HL-60 (cell line): Measurements from ENCODE around the gene COMMD4.
"Not testable (repeated sequence)": the region's sequence is repeated elsewhere in the genome, so short reads cannot be mapped to it uniquely, and the experiment has no call there.

ENCODE experiments used
- DNase-seq, 2 experiments: peaks; one replicate each; pipeline ENCODE4 v3.0.0-alpha.2; 2010 to 2020; ENCODE audit warnings: low read depth in 1 of 2, low spot score in 1 of 2
- H3K27ac ChIP-seq: fragments of 250-450 bp; sonication (Bioruptor Pico); replicated peaks from 2 replicates; pipeline ENCODE4 v1.5.1; 2020; ENCODE audit warnings: mild to moderate bottlenecking, moderate library complexity
- H3K27me3 ChIP-seq: fragments of 250-450 bp; sonication (Bioruptor Pico); 2 replicates; pipeline ENCODE4 v1.5.1; 2021; ENCODE audit warnings: mild to moderate bottlenecking, moderate library complexity; ENCODE audit not compliant: insufficient read depth, poor library complexity, severe bottlenecking
- H3K4me3 ChIP-seq: replicated peaks from 2 replicates; pipeline ENCODE4 v1.5.1; 2011; ENCODE audit warnings: mild to moderate bottlenecking, control low read depth, low read length; ENCODE audit not compliant: insufficient read depth
- GABPA ChIP-seq: IDR thresholded peaks from 2 replicates; pipeline ENCODE4 v1.6.1; 2012; ENCODE audit warnings: low read depth
- POLR2AphosphoS5 ChIP-seq: IDR thresholded peaks from 2 replicates; pipeline ENCODE4 v1.6.1; 2012; ENCODE audit warnings: low read depth
- REST ChIP-seq: IDR thresholded peaks from 2 replicates; pipeline ENCODE4 v1.6.1; 2012; ENCODE audit warnings: low read depth; ENCODE audit not compliant: insufficient replicate concordance
- SPI1 ChIP-seq: IDR thresholded peaks from 2 replicates; pipeline ENCODE4 v1.6.1; 2012; ENCODE audit warnings: low read depth, mild to moderate bottlenecking, borderline replicate concordance
- TF ChIP-seq, protein P1 (sequence below): IDR thresholded peaks from one replicate; pipeline ENCODE4 v1.5.1; 2011; ENCODE audit warnings: low read length, control low read depth, inconsistent platforms; ENCODE audit not compliant: insufficient read depth

The COMMD4 gene

GRCh38 chr15:75328493-75329314 is 7.2 kb upstream of the COMMD4 start:
- Histone ChIP-seq H3K4me3 (no peak overlapping the region), H3K27ac (no peak overlapping the region), H3K27me3 (no peaks in the 10 kb centered on the region)
- TF ChIP-seq REST (no peak), SPI1 (no peak), GABPA (no peak), POLR2AphosphoS5 (no peak)
- TF ChIP-seq, protein P1, sequence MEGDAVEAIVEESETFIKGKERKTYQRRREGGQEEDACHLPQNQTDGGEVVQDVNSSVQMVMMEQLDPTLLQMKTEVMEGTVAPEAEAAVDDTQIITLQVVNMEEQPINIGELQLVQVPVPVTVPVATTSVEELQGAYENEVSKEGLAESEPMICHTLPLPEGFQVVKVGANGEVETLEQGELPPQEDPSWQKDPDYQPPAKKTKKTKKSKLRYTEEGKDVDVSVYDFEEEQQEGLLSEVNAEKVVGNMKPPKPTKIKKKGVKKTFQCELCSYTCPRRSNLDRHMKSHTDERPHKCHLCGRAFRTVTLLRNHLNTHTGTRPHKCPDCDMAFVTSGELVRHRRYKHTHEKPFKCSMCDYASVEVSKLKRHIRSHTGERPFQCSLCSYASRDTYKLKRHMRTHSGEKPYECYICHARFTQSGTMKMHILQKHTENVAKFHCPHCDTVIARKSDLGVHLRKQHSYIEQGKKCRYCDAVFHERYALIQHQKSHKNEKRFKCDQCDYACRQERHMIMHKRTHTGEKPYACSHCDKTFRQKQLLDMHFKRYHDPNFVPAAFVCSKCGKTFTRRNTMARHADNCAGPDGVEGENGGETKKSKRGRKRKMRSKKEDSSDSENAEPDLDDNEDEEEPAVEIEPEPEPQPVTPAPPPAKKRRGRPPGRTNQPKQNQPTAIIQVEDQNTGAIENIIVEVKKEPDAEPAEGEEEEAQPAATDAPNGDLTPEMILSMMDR = no peak
- DNase-seq = no peak

GRCh38 chr15:75329571-75329970 is 6.3 kb upstream of the COMMD4 start:
- Histone ChIP-seq H3K27ac (no peak overlapping the region), H3K27me3 (no peaks in the 10 kb centered on the region), H3K4me3 (no peak overlapping the region)
- no peak for DNase-seq
- TF ChIP-seq GABPA = no peak
- TF ChIP-seq REST = no peak
- TF ChIP-seq, protein P1 = no peak
- TF ChIP-seq SPI1 = no peak
- TF ChIP-seq POLR2AphosphoS5 = no peak

DNA sequence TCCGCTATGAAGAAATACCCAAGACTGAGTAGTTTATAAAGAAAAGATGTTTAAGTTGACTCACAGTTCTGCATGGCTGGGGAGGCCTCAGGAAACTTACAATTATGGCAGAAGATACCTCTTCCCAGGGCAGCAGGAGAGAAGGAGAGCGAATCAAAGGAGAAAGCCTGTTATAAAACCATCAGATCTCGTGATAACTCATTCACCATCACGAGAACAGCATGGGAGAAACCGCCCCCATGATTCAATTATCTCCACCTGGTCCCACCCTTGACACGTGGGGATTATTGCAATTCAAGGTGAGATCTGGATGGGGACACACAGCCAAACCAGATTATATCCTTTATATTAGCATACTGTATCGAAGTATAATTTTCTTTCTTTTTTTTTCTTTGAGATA is 3.8 kb upstream of the COMMD4 start:
- H3K4me3 ChIP-seq, DNase-seq, H3K27ac ChIP-seq, H3K27me3 ChIP-seq: not testable (repeated sequence)

- H3K4me3 ChIP-seq, H3K27me3 ChIP-seq, H3K27ac ChIP-seq, DNase-seq: not testable (repeated sequence)
Observed at GRCh38 chr15:75333654-75334419, 2.0 kb upstream of the COMMD4 start.
